Measurements from ENCODE around the gene CD300LG.
"Not testable (repeated sequence)": the region's sequence is repeated elsewhere in the genome, so short reads cannot be mapped to it uniquely, and the experiment has no call there.

Gene CD300LG

GRCh38 chr17:43891851-43892646 lies 45.1 kb downstream of the CD300LG start:
- TF ChIP-seq CTCF (IDR thresholded peaks at IDR 0.05; ENCODE audit: extremely low read depth, missing control alignments), result no peak
- no peak for DNase-seq (ENCODE audit: low spot score)

GRCh38 chr17:43892647-43892952 lies 45.6 kb downstream of the CD300LG start:
- no peak for DNase-seq (ENCODE audit: low spot score)
- no peak for TF ChIP-seq CTCF (IDR thresholded peaks at IDR 0.05; ENCODE audit: extremely low read depth, missing control alignments)

- not testable (repeated sequence) for DNase-seq (ENCODE audit: low spot score)
These were observed 47.5 kb downstream of the CD300LG start for GRCh38 chr17:43894494-43894893.

GRCh38 chr17:43897831-43898230 lies 50.9 kb downstream of the CD300LG start:
- TF ChIP-seq CTCF (IDR thresholded peaks at IDR 0.05; ENCODE audit: extremely low read depth, missing control alignments), result no peak
- DNase-seq (ENCODE audit: low spot score), result no peak

- DNase-seq (ENCODE audit: low spot score), result no peak
- TF ChIP-seq CTCF (IDR thresholded peaks at IDR 0.05; ENCODE audit: extremely low read depth, missing control alignments), result no peak
These were observed 51.5 kb downstream of the CD300LG start for GRCh38 chr17:43898446-43898845.

- no peak for TF ChIP-seq CTCF (IDR thresholded peaks at IDR 0.05; ENCODE audit: extremely low read depth, missing control alignments)
- peak; percentile 86 for DNase-seq (ENCODE audit: low spot score)
These were observed 53.3 kb downstream of the CD300LG start for GRCh38 chr17:43900183-43900857.

GRCh38 chr17:43900858-43901754 lies 54.1 kb downstream of the CD300LG start:
- DNase-seq (ENCODE audit: low spot score), result no peak

More at GRCh38 chr17:43900858-43901754, 54.1 kb downstream of the CD300LG start:
- no peak for TF ChIP-seq CTCF (IDR thresholded peaks at IDR 0.05; ENCODE audit: extremely low read depth, missing control alignments)

All from GM20000 (cell line).